ENCODE measurements around the gene PCNX2. TPM values are rescaled to one million over a fixed set of nuclear protein-coding genes. Genes with fewer than 3 reads are reported as not detected.
A peak's percentile ranks its signal among the peaks of the same experiment; 100 is the strongest.

The PCNX2 gene
- total and polyA plus RNA-seq, 2 experiments from 2014 or later = 42.9 to 88.3 TPM

DNA sequence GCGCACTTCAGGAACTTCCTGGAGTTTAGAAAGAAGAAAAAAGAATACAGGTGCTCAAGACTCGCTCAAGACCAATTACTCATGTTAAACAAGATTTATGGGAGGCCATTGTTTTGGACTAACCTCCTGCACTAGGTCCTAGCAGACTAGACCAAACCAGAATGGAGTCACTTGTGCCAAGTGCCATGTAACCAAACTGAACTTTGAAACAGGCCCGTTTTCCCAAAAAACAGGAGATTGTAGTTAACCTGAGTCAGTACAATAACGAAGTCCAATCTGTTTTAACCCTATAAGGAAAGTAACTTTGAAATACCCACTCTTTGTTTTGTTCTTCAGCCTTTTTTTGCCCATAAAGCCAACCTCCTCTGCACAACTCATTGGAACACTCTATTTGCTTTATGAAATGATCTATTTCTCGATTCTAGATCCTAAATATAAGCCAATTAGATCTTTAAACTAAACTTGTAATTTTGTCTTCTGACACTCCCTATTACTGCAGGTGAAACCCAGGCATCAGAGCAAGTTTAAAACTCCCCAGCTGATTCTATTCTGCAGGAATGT is 345.8 kb downstream of the PCNX2 start:
- Histone ChIP-seq H3F3A (replicated peaks; ENCODE audit: low read depth) (no peaks in the 10 kb centered on the region), H4K20me1 (replicated peaks; ENCODE audit: insufficient read depth) (0 out of 2 replicates have a peak, but pooled peaks cover 5% of the 10 kb centered on the region), H3K27me3 (ENCODE audit: insufficient read depth) (no peaks in the 10 kb centered on the region), H3K4me3 (peak overlapping the region; percentile 90), H3K27ac (ENCODE audit: low read depth) (peak overlapping the region; percentile 50; the same call in 1 of the 2 replicates), H3K4me2 (peak overlapping the region; percentile 70), H2AFZ (no peak overlapping the region), H3K36me3 (ENCODE audit: insufficient read depth) (no peaks in the 10 kb centered on the region), H3K9me2 (ENCODE audit: insufficient read depth) (0 out of 2 replicates have a peak, but pooled peaks cover 4% of the 10 kb centered on the region), H3K79me2 (replicated peaks; ENCODE audit: insufficient read depth) (peaks cover 38% of the 10 kb centered on the region), H3K4me1 (ENCODE audit: insufficient read depth) (peaks cover 20% of the 10 kb centered on the region)
- no peak for ATAC-seq
- Mint-ChIP-seq H3K27ac (peak overlapping the region; percentile 99), H3K36me3 (ENCODE audit: low read depth) (peaks cover 6% of the 10 kb centered on the region; the same call in 2 of the 3 replicates), H3K27me3 (ENCODE audit: insufficient read depth, low read depth, poor library complexity) (peaks cover 19% of the 10 kb centered on the region), H3K4me1 (peaks cover 38% of the 10 kb centered on the region), H3K4me3 (peak overlapping the region; percentile 98), H3K9me3 (no peaks in the 10 kb centered on the region)
- TF ChIP-seq NANOG (IDR thresholded peaks at IDR 0.05; ENCODE audit: borderline replicate concordance) (no peak), JUNB (IDR thresholded peaks at IDR 0.05; ENCODE audit: unreplicated experiment) (no peak), EZH2phosphoT487 (IDR thresholded peaks at IDR 0.05; ENCODE audit: unreplicated experiment) (no peak), ZNF114 (CRISPR knock-in tag; IDR thresholded peaks at IDR 0.05) (no peak), EZH2 (IDR thresholded peaks at IDR 0.05; ENCODE audit: low read depth, unreplicated experiment) (no peak), CREB1 (CRISPR knock-in tag; IDR thresholded peaks at IDR 0.05; ENCODE audit: low read depth) (no peak), POLR2AphosphoS5 (IDR thresholded peaks at IDR 0.05; ENCODE audit: low read depth) (no peak), STAT1 (IDR thresholded peaks at IDR 0.05; ENCODE audit: unreplicated experiment) (no peak), ZNF331 (CRISPR knock-in tag; IDR thresholded peaks at IDR 0.05; ENCODE audit: low read depth) (no peak)
- TF ChIP-seq, protein P1, sequence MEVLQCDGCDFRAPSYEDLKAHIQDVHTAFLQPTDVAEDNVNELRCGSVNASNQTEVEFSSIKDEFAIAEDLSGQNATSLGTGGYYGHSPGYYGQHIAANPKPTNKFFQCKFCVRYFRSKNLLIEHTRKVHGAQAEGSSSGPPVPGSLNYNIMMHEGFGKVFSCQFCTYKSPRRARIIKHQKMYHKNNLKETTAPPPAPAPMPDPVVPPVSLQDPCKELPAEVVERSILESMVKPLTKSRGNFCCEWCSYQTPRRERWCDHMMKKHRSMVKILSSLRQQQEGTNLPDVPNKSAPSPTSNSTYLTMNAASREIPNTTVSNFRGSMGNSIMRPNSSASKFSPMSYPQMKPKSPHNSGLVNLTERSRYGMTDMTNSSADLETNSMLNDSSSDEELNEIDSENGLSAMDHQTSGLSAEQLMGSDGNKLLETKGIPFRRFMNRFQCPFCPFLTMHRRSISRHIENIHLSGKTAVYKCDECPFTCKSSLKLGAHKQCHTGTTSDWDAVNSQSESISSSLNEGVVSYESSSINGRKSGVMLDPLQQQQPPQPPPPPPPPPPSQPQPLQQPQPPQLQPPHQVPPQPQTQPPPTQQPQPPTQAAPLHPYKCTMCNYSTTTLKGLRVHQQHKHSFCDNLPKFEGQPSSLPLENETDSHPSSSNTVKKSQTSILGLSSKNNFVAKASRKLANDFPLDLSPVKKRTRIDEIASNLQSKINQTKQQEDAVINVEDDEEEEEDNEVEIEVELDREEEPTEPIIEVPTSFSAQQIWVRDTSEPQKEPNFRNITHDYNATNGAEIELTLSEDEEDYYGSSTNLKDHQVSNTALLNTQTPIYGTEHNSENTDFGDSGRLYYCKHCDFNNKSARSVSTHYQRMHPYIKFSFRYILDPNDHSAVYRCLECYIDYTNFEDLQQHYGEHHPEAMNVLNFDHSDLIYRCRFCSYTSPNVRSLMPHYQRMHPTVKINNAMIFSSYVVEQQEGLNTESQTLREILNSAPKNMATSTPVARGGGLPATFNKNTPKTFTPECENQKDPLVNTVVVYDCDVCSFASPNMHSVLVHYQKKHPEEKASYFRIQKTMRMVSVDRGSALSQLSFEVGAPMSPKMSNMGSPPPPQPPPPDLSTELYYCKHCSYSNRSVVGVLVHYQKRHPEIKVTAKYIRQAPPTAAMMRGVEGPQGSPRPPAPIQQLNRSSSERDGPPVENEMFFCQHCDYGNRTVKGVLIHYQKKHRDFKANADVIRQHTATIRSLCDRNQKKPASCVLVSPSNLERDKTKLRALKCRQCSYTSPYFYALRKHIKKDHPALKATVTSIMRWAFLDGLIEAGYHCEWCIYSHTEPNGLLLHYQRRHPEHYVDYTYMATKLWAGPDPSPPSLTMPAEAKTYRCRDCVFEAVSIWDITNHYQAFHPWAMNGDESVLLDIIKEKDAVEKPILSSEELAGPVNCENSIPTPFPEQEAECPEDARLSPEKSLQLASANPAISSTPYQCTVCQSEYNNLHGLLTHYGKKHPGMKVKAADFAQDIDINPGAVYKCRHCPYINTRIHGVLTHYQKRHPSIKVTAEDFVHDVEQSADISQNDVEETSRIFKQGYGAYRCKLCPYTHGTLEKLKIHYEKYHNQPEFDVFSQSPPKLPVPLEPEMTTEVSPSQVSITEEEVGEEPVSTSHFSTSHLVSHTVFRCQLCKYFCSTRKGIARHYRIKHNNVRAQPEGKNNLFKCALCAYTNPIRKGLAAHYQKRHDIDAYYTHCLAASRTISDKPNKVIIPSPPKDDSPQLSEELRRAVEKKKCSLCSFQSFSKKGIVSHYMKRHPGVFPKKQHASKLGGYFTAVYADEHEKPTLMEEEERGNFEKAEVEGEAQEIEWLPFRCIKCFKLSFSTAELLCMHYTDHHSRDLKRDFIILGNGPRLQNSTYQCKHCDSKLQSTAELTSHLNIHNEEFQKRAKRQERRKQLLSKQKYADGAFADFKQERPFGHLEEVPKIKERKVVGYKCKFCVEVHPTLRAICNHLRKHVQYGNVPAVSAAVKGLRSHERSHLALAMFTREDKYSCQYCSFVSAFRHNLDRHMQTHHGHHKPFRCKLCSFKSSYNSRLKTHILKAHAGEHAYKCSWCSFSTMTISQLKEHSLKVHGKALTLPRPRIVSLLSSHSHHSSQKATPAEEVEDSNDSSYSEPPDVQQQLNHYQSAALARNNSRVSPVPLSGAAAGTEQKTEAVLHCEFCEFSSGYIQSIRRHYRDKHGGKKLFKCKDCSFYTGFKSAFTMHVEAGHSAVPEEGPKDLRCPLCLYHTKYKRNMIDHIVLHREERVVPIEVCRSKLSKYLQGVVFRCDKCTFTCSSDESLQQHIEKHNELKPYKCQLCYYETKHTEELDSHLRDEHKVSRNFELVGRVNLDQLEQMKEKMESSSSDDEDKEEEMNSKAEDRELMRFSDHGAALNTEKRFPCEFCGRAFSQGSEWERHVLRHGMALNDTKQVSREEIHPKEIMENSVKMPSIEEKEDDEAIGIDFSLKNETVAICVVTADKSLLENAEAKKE (CRISPR knock-in tag; IDR thresholded peaks at IDR 0.05) = no peak
- TF ChIP-seq, protein P2, sequence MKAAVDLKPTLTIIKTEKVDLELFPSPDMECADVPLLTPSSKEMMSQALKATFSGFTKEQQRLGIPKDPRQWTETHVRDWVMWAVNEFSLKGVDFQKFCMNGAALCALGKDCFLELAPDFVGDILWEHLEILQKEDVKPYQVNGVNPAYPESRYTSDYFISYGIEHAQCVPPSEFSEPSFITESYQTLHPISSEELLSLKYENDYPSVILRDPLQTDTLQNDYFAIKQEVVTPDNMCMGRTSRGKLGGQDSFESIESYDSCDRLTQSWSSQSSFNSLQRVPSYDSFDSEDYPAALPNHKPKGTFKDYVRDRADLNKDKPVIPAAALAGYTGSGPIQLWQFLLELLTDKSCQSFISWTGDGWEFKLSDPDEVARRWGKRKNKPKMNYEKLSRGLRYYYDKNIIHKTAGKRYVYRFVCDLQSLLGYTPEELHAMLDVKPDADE (IDR thresholded peaks at IDR 0.05) = no peak
- TF ChIP-seq, protein P3, sequence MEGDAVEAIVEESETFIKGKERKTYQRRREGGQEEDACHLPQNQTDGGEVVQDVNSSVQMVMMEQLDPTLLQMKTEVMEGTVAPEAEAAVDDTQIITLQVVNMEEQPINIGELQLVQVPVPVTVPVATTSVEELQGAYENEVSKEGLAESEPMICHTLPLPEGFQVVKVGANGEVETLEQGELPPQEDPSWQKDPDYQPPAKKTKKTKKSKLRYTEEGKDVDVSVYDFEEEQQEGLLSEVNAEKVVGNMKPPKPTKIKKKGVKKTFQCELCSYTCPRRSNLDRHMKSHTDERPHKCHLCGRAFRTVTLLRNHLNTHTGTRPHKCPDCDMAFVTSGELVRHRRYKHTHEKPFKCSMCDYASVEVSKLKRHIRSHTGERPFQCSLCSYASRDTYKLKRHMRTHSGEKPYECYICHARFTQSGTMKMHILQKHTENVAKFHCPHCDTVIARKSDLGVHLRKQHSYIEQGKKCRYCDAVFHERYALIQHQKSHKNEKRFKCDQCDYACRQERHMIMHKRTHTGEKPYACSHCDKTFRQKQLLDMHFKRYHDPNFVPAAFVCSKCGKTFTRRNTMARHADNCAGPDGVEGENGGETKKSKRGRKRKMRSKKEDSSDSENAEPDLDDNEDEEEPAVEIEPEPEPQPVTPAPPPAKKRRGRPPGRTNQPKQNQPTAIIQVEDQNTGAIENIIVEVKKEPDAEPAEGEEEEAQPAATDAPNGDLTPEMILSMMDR (conservative IDR thresholded peaks at IDR 0.05; ENCODE audit: low read depth in 2 of 2) = no peak
- TF ChIP-seq, protein P4, sequence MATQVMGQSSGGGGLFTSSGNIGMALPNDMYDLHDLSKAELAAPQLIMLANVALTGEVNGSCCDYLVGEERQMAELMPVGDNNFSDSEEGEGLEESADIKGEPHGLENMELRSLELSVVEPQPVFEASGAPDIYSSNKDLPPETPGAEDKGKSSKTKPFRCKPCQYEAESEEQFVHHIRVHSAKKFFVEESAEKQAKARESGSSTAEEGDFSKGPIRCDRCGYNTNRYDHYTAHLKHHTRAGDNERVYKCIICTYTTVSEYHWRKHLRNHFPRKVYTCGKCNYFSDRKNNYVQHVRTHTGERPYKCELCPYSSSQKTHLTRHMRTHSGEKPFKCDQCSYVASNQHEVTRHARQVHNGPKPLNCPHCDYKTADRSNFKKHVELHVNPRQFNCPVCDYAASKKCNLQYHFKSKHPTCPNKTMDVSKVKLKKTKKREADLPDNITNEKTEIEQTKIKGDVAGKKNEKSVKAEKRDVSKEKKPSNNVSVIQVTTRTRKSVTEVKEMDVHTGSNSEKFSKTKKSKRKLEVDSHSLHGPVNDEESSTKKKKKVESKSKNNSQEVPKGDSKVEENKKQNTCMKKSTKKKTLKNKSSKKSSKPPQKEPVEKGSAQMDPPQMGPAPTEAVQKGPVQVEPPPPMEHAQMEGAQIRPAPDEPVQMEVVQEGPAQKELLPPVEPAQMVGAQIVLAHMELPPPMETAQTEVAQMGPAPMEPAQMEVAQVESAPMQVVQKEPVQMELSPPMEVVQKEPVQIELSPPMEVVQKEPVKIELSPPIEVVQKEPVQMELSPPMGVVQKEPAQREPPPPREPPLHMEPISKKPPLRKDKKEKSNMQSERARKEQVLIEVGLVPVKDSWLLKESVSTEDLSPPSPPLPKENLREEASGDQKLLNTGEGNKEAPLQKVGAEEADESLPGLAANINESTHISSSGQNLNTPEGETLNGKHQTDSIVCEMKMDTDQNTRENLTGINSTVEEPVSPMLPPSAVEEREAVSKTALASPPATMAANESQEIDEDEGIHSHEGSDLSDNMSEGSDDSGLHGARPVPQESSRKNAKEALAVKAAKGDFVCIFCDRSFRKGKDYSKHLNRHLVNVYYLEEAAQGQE (IDR thresholded peaks at IDR 0.05; ENCODE audit: unreplicated experiment) = no peak
- no peak for DNase-seq (ENCODE audit: low spot score)
